ENCODE results near the gene RPS6KA1.
"Not testable (repeated sequence)": the region's sequence is repeated elsewhere in the genome, so short reads cannot be mapped to it uniquely, and the experiment has no call there.

The RPS6KA1 gene

GRCh38 chr1:26556111-26556510 is 26.6 kb downstream of the RPS6KA1 start:
- no peak for DNase-seq

GRCh38 chr1:26557008-26557407 is 27.4 kb downstream of the RPS6KA1 start:
- no peak for DNase-seq

- DNase-seq = no peak
These were observed 29.1 kb downstream of the RPS6KA1 start for GRCh38 chr1:26558685-26559048.

- DNase-seq = no peak
These were observed 30.8 kb downstream of the RPS6KA1 start for GRCh38 chr1:26560403-26560780.

- no peak for DNase-seq
These were observed 40.7 kb downstream of the RPS6KA1 start for GRCh38 chr1:26570287-26570686.

- no peak for DNase-seq
These were observed 41.8 kb downstream of the RPS6KA1 start for GRCh38 chr1:26571381-26571780.

GRCh38 chr1:26574018-26574417 is 44.5 kb downstream of the RPS6KA1 start:
- no peak for DNase-seq

GRCh38 chr1:26574719-26575251 is 45.2 kb downstream of the RPS6KA1 start:
- no peak for DNase-seq

- DNase-seq = no peak
These were observed 45.8 kb downstream of the RPS6KA1 start for GRCh38 chr1:26575348-26575747.

GRCh38 chr1:26578167-26578566 is 48.6 kb downstream of the RPS6KA1 start:
- DNase-seq = no peak

GRCh38 chr1:26579681-26580111 is 50.1 kb downstream of the RPS6KA1 start:
- DNase-seq = no peak

GRCh38 chr1:26580116-26580515 is 50.6 kb downstream of the RPS6KA1 start:
- no peak for DNase-seq

- no peak for DNase-seq
These were observed 51.7 kb downstream of the RPS6KA1 start for GRCh38 chr1:26581287-26581651.

- DNase-seq = no peak
These were observed 52.7 kb downstream of the RPS6KA1 start for GRCh38 chr1:26582053-26582835.

- no peak for DNase-seq
These were observed 53.4 kb downstream of the RPS6KA1 start for GRCh38 chr1:26582836-26583460.

GRCh38 chr1:26583646-26584485 is 54.3 kb downstream of the RPS6KA1 start:
- DNase-seq = no peak

- not testable (repeated sequence) for DNase-seq
These were observed 55.0 kb downstream of the RPS6KA1 start for GRCh38 chr1:26584588-26584987.

GRCh38 chr1:26585471-26585870 is 55.9 kb downstream of the RPS6KA1 start:
- DNase-seq = no peak

GRCh38 chr1:26593385-26593784 is 63.8 kb downstream of the RPS6KA1 start:
- no peak for DNase-seq

GRCh38 chr1:26594593-26594992 is 65.0 kb downstream of the RPS6KA1 start:
- not testable (repeated sequence) for DNase-seq

GRCh38 chr1:26597629-26598039 is 68.1 kb downstream of the RPS6KA1 start:
- peak; percentile 53 for DNase-seq

GRCh38 chr1:26598890-26599289 is 69.3 kb downstream of the RPS6KA1 start:
- peak; percentile 17 for DNase-seq

- peak; percentile 79 for DNase-seq
These were observed 72.9 kb downstream of the RPS6KA1 start for GRCh38 chr1:26602378-26602959.
